ENCODE data around the gene CLSTN2.

The CLSTN2 gene

GRCh38 chr3:140529096-140529495, 594.1 kb downstream of the CLSTN2 start:
- DNase-seq, result no peak

GRCh38 chr3:140529558-140529957, 594.6 kb downstream of the CLSTN2 start:
- DNase-seq, result no peak

GRCh38 chr3:140530131-140530530, 595.1 kb downstream of the CLSTN2 start:
- DNase-seq, result no peak

- no peak for DNase-seq
Measured at GRCh38 chr3:140530603-140531002, 595.6 kb downstream of the CLSTN2 start.

- no peak for DNase-seq
Measured at GRCh38 chr3:140532793-140533330, 597.9 kb downstream of the CLSTN2 start.

- no peak for DNase-seq
Measured at GRCh38 chr3:140536926-140537726, 602.1 kb downstream of the CLSTN2 start.

- DNase-seq, result no peak
Measured at GRCh38 chr3:140537727-140538082, 602.7 kb downstream of the CLSTN2 start.

- no peak for DNase-seq
Measured at GRCh38 chr3:140540262-140540661, 605.3 kb downstream of the CLSTN2 start.

- no peak for DNase-seq
Measured at GRCh38 chr3:140541975-140542653, 607.1 kb downstream of the CLSTN2 start.

GRCh38 chr3:140545197-140545596, 610.2 kb downstream of the CLSTN2 start:
- DNase-seq, result no peak

GRCh38 chr3:140545756-140546155, 610.8 kb downstream of the CLSTN2 start:
- DNase-seq, result no peak

- DNase-seq, result no peak
Measured at GRCh38 chr3:140546649-140547048, 611.7 kb downstream of the CLSTN2 start.

- no peak for DNase-seq
Measured at GRCh38 chr3:140552403-140552802, 617.4 kb downstream of the CLSTN2 start.

GRCh38 chr3:140552898-140553297, 617.9 kb downstream of the CLSTN2 start:
- no peak for DNase-seq

GRCh38 chr3:140553591-140553990, 618.6 kb downstream of the CLSTN2 start:
- DNase-seq, result no peak

GRCh38 chr3:140555666-140556065, 620.7 kb downstream of the CLSTN2 start:
- no peak for DNase-seq

GRCh38 chr3:140557476-140557875, 622.5 kb downstream of the CLSTN2 start:
- no peak for DNase-seq

- DNase-seq, result no peak
Measured at GRCh38 chr3:140559546-140559945, 624.6 kb downstream of the CLSTN2 start.

GRCh38 chr3:140563206-140563760, 628.3 kb downstream of the CLSTN2 start:
- no peak for DNase-seq

- no peak for DNase-seq
Measured at GRCh38 chr3:140568131-140568530, 633.1 kb downstream of the CLSTN2 start.

GRCh38 chr3:140568842-140569520, 634.0 kb downstream of the CLSTN2 start:
- no peak for DNase-seq

GRCh38 chr3:140570602-140571001, 635.6 kb downstream of the CLSTN2 start:
- DNase-seq, result no peak

GRCh38 chr3:140571836-140572235, 636.9 kb downstream of the CLSTN2 start:
- no peak for DNase-seq
